HG02678 (cell line): ENCODE results near the gene SPPL2B.
A peak's percentile ranks its signal among the peaks of the same experiment; 100 is the strongest.

ENCODE experiments used
- ATAC-seq: cut with Tn5 transposase; IDR thresholded peaks from one replicate; pipeline ENCODE4 v1.9.1; 2021; ENCODE audit warnings: mild to moderate bottlenecking, moderate library complexity; ENCODE audit not compliant: unreplicated experiment

The SPPL2B gene

GRCh38 chr19:2321565-2322283, 6.8 kb upstream of the SPPL2B start:
- ATAC-seq: no peak

DNA sequence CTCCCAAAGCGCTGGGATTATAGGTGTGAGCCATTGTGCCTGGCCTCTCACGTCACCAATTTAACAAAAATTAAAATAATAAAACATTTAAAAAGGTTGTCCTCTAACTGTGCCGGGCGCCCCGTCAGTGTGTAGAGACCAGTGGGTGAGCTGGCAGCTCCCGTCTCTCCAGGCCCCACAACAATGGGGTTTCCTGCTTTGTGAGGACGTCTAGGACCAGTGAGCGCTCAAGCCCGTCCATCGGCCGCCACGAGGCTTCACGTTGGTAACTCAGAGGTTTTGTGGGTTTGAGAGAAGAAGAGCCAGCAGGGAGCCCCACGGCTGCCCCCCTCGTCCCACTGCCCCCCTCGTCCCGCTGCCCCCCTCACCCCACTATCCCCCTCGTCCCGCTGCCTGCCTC, 4.8 kb upstream of the SPPL2B start:
- ATAC-seq: no peak

DNA sequence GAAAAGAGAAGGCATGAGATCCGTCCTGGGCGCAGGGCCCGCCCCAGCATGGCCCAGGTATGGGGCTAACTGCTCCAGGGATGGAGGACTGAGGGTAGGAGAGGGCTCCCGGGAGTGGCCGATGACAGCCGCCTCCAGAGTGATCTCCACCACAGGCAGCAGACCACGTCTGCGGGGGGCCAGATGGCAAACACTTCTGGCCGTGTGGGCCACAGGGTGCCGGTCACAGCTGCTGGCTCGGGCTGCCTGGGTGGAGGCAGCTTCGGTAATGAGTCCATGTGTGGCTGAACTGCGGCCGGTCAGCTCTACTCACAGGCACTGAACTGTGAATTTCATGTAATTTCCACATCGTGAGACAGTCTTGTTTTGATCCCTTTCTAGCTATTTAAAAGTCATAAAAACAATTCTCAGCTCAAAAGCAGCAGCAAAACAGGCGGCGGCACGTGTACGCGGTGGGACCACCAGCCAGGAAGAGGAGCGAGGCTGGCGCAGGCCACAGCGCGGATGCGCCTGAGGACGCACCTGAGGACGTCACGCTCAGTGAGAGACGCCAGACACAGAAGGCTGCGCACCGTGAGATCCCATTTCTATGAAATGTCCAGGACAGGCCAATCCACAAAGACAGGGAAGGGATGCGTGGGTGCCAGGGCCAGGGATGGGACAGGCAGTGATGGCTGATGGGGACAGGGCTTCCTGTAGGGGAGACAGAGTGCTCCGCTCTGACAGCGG, 4.1 kb upstream of the SPPL2B start:
- no peak for ATAC-seq

GRCh38 chr19:2325281-2326046, 3.0 kb upstream of the SPPL2B start:
- no peak for ATAC-seq

DNA sequence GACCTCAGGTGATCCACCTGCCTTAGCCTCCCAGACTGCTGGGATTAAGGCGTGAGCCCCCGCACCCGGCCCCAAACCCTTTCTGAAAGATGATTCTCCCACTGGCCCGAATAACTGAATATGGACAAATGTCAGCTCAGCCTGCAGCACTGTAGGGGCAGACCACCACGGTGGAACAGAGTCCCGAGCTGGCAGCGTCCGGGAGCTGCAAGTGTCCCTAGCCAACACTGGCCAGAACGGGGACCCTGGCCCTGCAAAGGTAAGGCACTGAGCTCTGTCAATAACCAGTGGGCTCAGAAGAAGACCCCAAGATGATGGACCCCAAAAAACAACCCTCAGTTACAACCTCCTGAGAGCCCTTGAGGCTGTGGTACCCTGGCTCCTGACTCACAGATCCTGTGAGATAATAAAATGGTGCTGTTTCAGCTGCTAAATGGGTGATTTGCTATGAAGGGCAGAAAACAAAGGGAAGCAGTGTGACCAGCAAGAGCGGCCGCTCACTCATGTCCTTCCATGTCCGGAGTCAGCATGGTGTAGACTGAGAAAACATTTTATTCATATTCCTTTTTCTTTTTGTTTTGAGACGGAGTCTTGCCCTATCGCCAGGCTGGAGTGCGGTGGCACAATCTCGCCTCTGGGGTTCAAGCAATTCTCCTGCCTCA, 1.7 kb upstream of the SPPL2B start:
- no peak for ATAC-seq

- ATAC-seq: no peak
Measured at GRCh38 chr19:2327773-2328400, 597 bp upstream of the SPPL2B start.

DNA sequence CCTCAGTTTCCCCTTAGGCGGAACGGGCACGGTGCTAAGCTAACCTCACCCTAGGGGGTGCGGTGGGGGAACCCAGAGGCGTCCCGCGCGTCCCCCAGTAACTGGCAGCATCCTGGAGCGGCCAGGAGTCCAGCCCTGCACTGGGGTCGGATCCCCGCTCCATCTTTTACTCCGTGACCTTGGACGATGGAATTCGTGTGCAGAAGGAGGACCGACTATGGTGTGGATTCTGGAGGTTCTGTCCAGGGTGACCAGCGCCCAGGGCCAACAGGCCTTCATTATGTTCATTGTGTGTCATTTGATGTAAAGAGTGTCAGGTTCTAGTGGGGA, 630 bp downstream of the SPPL2B start:
- ATAC-seq: no peak

- ATAC-seq: no peak
Measured at GRCh38 chr19:2329501-2329916, 1.0 kb downstream of the SPPL2B start.

DNA sequence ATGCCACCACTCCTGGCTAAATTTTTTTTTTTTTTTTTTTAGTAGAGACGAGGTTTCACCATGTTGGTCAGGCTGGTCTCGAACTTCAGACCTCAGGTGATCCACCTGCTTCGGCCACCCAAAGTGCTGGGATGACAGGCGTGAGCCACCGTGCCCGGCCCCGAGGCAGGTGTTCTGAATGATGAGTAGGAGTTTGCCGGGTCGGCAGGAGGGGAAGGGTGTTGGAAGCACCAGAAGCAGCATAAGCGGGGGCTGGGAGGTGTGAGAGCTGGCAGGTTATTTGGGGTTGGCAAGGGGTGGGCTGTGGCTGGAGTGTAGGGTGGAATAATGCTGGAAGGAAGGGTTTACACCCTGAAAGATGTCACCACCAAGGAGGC, 1.8 kb downstream of the SPPL2B start:
- ATAC-seq: no peak

DNA sequence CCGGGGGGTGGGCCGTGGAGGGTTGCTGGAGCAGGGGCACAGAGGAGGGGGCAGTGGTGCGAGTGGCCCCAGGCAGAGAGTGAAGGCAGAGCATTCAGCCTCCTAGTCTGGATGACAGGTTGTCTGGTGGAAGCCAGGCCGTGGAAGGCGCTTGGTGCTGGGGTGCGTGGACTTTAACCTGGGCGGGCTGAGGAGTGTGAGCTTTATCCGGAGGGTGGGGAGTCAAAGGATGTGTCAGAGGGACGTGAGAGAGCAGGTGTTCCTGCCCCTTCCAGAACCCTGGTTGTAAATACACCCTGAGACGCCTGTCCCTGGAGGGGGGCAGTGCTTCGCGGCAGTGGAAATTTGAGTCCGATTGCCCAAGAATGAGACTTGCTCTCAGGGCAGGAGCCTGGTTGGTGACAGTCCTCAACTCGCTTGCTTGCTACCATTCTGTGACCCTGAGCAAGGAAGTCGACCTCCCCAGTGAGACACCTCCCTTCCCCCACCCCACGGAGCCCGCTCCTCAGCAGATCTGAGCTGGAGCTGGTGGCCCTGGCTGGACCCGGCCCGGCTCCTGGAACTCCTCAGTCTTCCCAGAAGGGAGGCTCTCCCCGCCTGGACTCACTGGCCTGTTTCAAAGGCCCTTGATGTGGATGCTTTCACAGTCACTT, 2.3 kb downstream of the SPPL2B start:
- no peak for ATAC-seq

DNA sequence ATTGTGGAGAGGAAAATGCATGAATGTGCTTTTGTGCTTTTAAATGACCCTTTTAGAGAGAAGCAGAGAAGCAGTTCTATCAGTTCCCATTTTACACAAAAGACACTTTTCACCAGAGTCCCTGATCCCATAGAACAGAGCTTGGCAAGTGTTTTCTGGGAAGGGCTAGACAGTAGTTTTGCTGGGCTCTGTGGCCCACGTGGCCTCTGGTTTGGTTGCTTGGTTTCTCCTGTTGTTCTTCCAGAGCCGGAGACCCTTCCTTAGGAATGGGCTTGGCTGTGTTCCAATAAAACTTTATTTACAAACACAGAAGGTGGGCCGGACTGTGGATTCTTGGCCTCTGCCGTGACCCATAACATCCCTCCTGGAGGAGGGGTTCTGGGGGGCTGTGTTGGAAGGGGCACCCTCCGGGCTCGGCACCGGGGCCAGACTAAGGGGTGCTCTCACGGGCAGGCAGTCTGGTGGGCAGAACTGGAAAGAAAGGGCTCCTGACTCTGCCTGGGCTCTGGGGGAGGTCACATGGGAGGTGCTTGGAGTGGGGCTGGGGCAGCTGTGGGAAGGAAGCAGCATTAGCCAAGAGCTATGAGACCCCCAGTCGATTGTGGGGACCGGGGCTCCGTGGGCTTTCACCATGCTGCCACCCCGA, 3.2 kb downstream of the SPPL2B start:
- ATAC-seq: no peak

- peak; percentile 52 for ATAC-seq
Measured at GRCh38 chr19:2332341-2333026, 4.0 kb downstream of the SPPL2B start.

DNA sequence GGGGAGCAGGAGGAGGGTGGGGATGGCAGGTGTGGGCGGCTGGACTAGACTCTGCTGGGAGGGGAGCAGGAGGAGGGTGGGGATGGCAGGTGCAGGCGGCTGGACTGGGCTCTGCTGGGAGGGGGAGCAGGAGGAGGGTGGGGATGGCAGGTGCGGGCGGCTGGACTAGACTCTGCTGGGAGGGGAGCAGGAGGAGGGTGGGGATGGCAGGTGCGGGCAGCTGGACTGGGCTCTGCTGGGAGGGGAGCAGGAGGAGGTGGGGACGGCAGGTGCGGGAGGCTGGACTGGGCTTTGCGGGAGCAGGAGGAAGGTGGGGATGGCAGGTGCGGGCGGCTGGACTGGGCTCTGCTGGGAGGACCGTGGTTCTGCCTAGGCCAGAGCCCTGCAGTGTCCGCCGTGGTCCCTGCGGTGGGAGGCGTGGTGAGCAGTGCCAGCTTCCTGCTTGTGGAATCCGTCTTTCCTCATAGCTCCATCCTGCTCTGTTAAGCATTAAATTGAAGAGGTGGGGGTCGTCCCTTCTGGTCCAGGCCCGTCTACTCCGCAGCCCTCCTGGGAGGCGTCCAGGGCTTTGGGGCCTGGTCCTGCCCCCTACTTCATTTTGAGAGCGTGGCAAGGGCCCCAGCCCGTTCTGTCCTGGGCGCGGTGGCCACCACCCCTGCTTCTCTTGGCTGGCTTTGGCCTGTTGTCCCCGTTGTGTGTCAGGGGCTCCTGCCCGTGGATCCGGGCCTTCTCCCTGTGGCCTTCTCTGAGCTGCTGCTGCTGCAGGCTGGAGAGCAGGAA, 4.7 kb downstream of the SPPL2B start:
- no peak for ATAC-seq

DNA sequence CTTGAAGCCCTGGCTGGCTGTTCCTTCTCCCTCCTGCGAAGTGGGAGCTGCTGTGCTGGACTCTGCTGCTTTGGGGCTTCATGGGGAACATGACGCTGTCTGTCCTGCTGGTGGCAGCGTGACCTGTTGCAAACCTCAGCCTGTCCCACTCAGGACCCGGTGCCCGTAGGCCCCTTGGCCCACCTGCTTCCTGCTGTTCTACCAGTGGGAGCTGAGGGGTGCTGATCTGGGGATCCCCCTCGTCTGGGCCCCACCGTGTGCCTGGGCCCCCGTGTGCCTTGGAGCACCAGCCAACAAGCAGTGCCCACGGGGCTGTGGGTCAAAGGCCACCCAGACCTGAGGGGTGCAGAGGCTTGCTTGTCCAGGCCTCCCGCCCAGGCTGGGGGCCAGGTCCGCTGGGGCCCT, 5.3 kb downstream of the SPPL2B start:
- ATAC-seq: no peak

DNA sequence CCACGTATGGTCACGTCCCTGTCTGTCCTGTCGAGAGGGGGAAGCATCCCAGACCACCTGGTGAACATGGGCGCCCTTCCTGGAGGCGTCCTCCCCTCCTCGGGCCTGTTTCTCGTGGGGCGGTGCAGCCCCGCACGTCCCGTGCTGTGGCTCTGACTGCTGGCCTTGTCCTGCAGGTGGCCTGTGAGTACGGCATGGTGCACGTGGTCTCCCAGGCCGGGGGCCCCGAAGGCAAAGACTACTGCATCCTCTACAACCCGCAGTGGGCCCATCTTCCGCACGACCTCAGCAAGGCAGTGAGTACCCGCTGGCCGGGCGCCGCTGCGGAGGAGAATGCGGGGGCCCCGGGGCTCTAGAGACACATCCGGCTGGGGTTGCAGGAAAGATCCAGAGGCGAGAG, 5.9 kb downstream of the SPPL2B start:
- ATAC-seq: no peak

DNA sequence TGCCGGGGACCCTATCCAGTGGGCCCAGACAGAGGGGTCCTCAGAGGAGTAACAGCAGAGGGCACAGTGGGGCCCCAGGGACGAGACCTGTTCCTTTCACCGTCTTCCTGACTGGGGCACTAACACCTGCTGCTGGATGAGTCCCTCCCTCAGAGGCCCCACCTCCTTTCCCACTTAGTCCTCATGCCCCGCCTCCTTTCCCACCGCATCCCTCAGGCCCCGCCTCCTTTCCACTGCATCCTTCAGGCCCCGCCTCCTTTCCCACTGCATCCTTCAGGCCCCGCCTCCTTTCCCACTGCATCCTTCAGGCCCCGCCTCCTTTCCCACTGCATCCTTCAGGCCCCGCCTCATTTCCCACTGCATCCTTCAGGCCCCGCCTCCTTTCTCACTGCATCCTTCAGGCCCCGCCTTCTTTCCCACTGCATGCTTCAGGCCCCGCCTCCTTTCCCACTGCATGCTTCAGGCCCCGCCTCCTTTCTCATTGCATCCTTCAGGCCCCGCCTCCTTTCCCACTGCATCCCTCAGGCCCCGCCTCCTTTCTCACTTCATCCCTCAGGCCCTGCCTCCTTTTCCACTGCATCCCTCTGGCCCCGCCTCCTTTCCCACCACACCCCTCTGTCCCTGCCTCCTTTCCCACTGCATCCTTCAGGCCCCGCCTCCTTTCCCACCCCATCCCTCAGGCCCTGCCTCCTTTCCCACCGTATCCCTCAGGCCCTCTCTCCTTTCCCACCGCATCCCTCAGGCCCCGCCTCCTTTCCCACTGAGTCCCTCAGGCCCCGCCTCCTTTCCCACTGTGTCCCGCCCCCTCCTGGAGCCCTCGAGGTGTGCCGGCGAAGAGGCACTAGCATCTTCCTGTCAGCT, 6.7 kb downstream of the SPPL2B start:
- no peak for ATAC-seq

- no peak for ATAC-seq
Measured at GRCh38 chr19:2335848-2336247, 7.4 kb downstream of the SPPL2B start.
